Gastrocnemius medialis (tissue), 4 donors: ENCODE measurements around the gene FFAR4.

Experiments
- CTCF ChIP-seq, 5 experiments: fragments of 450-650 bp in 3 of 5; fragments of 200-600 bp in 2 of 5; sonication (generic) in 2 of 5; IDR thresholded peaks in 4 of 5; conservative IDR thresholded peaks in 1 of 5; 1 replicate in 4 of 5; 2 replicates in 1 of 5; pipeline ENCODE4 v1.5.1; 2016 to 2019; ENCODE audit warnings: antibody characterized with exemption in 5 of 5, mild to moderate bottlenecking in 3 of 5, moderate library complexity in 3 of 5
- POLR2A ChIP-seq, 2 donors: fragments of 450-650 bp; IDR thresholded peaks; one replicate each; pipeline ENCODE4 v1.6.1; 2017; ENCODE audit warnings: antibody characterized with exemption in 2 of 2, mild to moderate bottlenecking in 2 of 2, moderate library complexity in 2 of 2

GRCh38 chr10:93589648-93590562, 23.4 kb downstream of the FFAR4 start:
- TF ChIP-seq CTCF (IDR thresholded peaks at IDR 0.05 in 4 of 5, conservative IDR thresholded peaks at IDR 0.05 in 1 of 5) (no peak), POLR2A (IDR thresholded peaks at IDR 0.05) (no peak)
